ENCODE measurements around the gene RALGPS1. TPM values are rescaled to one million over a fixed set of nuclear protein-coding genes. Genes with fewer than 3 reads are reported as not detected.

RALGPS1 gene
- total and polyA plus RNA-seq, 2 donors (not counting 1 experiment from before 2014, with no cell fraction given), result 2.0 to 5.9 TPM

- no peak overlapping the region for H3K9ac ChIP-seq (ENCODE audit: insufficient read depth, low read length)
- H3K4me2 ChIP-seq (ENCODE audit: extremely low read depth, insufficient read depth, low read length), result no peak overlapping the region
- TF ChIP-seq CTCF (conservative IDR thresholded peaks at IDR 0.05 in 1 of 2, IDR thresholded peaks at IDR 0.05 in 1 of 2; ENCODE audit: low read depth in 1 of 2, low read length in 2 of 2) (no peak), EZH2 (IDR thresholded peaks at IDR 0.05; ENCODE audit: low read length, missing control alignments) (no peak)
- no peak overlapping the region for H3K27ac ChIP-seq (ENCODE audit: insufficient read depth, low read length)
- no peak overlapping the region for H2AFZ ChIP-seq (ENCODE audit: low read length)
- no peak for DNase-seq (ENCODE audit: low read depth in 2 of 2)
- no peaks in the 10 kb centered on the region for H3K79me2 ChIP-seq (ENCODE audit: control insufficient read depth, insufficient read depth, low read length)
- no peak overlapping the region for H3K4me3 ChIP-seq (replicated peaks in 1 of 4; ENCODE audit: control extremely low read depth in 1 of 4, insufficient read depth in 1 of 4, low read depth in 3 of 4, low read length in 4 of 4)
- H4K20me1 ChIP-seq (ENCODE audit: control insufficient read depth, extremely low read depth, insufficient read depth, low read length), result no peaks in the 10 kb centered on the region
- no peaks in the 10 kb centered on the region for H3K36me3 ChIP-seq (ENCODE audit: control insufficient read depth, insufficient read depth, low read length)
- no peaks in the 10 kb centered on the region for H3K9me3 ChIP-seq (ENCODE audit: control insufficient read depth, insufficient read depth, low read depth, low read length)
- H3K4me1 ChIP-seq (ENCODE audit: control insufficient read depth, extremely low read depth, insufficient read depth, low read length), result no peaks in the 10 kb centered on the region
- no peaks in the 10 kb centered on the region for H3K27me3 ChIP-seq (ENCODE audit: control insufficient read depth, insufficient read depth, low read length)
These were observed 262.6 kb downstream of the RALGPS1 start for GRCh38 chr9:127177231-127177630.

DNA sequence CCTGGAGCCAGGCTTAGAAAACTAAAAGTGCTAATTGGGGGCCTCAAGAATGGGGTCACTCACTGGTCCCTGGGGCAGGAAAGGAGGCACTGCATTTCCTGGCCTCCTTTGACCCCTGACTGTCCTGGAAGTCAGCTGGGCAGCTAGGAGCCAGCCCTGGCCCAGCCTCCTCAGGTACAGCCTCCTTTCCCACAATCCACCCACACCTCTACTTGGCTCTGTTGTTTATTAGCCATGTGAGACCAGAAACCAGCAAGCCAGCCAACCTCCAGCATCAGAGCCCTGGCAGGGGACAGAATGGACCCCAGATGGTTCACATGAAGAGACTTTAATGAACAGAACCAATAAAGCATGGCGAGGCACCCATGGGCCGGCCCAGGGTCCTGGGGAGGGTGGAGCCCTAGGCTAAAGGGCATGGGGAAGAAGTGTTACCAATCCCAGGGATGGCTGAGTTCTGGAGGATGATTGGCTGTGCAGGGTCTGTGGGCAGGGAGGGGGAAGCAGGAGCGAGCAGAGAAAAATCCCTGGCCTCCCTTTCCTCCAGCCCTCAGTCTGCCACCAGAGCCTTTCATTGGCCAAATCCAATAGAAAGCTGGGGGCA lies 263.2 kb downstream of the RALGPS1 start:
- Histone ChIP-seq H3K79me2 (ENCODE audit: control insufficient read depth, insufficient read depth, low read length) (no peaks in the 10 kb centered on the region), H3K4me1 (ENCODE audit: control insufficient read depth, extremely low read depth, insufficient read depth, low read length) (no peaks in the 10 kb centered on the region), H3K36me3 (ENCODE audit: control insufficient read depth, insufficient read depth, low read length) (no peaks in the 10 kb centered on the region), H3K4me2 (ENCODE audit: extremely low read depth, insufficient read depth, low read length) (no peak overlapping the region), H2AFZ (ENCODE audit: low read length) (no peak overlapping the region), H4K20me1 (ENCODE audit: control insufficient read depth, extremely low read depth, insufficient read depth, low read length) (no peaks in the 10 kb centered on the region), H3K9ac (ENCODE audit: insufficient read depth, low read length) (no peak overlapping the region), H3K4me3 (replicated peaks in 1 of 4; ENCODE audit: control extremely low read depth in 1 of 4, insufficient read depth in 1 of 4, low read depth in 3 of 4, low read length in 4 of 4) (no peak overlapping the region), H3K9me3 (ENCODE audit: control insufficient read depth, insufficient read depth, low read depth, low read length) (no peaks in the 10 kb centered on the region), H3K27ac (ENCODE audit: insufficient read depth, low read length) (no peak overlapping the region), H3K27me3 (ENCODE audit: control insufficient read depth, insufficient read depth, low read length) (no peaks in the 10 kb centered on the region)
- no peak for DNase-seq (ENCODE audit: low read depth in 2 of 2)
- TF ChIP-seq CTCF (conservative IDR thresholded peaks at IDR 0.05 in 1 of 2, IDR thresholded peaks at IDR 0.05 in 1 of 2; ENCODE audit: low read depth in 1 of 2, low read length in 2 of 2), result no peak

DNA sequence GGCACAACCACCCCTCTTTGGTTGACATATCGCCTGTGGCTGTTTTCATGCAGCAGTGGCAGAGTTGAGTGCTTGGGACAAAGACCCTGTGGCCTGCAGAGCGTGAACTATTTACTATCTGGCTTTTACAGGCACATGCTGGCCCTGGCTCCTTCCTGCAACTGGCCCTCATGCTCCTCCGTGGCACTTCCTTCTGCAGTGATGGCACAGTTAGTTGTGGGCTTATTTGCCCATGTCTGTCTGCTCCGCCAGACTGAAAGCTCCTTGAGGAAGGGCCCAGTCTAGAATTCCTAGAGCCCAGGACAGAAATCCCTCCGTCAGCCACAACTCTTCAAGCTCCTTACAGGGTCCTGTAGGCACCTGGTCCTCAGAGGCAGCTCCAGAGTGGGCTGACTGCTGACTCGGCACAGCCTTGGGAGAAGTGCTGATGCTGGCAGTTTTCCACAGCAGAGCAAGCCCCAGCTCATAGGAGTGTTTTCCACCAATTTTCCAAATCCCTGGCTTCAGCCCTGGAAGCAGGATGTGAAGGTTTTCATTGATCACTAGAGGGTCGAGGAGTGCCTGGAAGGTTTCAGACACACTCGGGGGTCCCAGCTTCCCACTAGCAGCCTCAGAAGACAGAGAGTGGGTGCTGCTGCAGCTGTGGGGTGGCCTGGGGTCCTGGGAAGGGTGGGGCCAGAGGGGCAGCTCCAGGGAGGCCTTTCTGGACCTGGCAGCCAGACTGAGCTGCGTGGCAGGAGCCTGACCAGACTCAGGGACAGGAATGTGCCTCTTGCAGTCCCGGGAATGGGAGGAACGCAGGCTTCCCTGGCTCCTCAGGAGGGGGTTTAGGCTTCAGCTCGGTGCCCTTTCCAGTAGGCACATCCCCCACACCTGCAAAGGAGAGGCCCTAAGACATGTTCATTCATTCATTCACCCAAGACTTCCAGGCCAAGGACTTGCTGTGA lies 264.4 kb downstream of the RALGPS1 start:
- DNase-seq (ENCODE audit: low read depth in 2 of 2), result peak in 1 of 2 donors; percentile 28
- TF ChIP-seq EZH2 (IDR thresholded peaks at IDR 0.05; ENCODE audit: low read length, missing control alignments) (no peak), CTCF (conservative IDR thresholded peaks at IDR 0.05 in 1 of 2, IDR thresholded peaks at IDR 0.05 in 1 of 2; ENCODE audit: low read depth in 1 of 2, low read length in 2 of 2) (no peak)
- peak overlapping the region; percentile 7 for H3K9ac ChIP-seq (ENCODE audit: insufficient read depth, low read length)
- H3K79me2 ChIP-seq (ENCODE audit: control insufficient read depth, insufficient read depth, low read length), result no peaks in the 10 kb centered on the region
- no peaks in the 10 kb centered on the region for H3K9me3 ChIP-seq (ENCODE audit: control insufficient read depth, insufficient read depth, low read depth, low read length)
- H3K27ac ChIP-seq (ENCODE audit: insufficient read depth, low read length), result no peak overlapping the region
- H3K4me2 ChIP-seq (ENCODE audit: extremely low read depth, insufficient read depth, low read length), result no peak overlapping the region
- H2AFZ ChIP-seq (ENCODE audit: low read length), result no peak overlapping the region
- peaks cover 9% of the 10 kb centered on the region for H3K4me1 ChIP-seq (ENCODE audit: control insufficient read depth, extremely low read depth, insufficient read depth, low read length)
- H3K36me3 ChIP-seq (ENCODE audit: control insufficient read depth, insufficient read depth, low read length), result no peaks in the 10 kb centered on the region
- H3K27me3 ChIP-seq (ENCODE audit: control insufficient read depth, insufficient read depth, low read length), result no peaks in the 10 kb centered on the region
- no peak overlapping the region for H3K4me3 ChIP-seq (replicated peaks in 1 of 4; ENCODE audit: control extremely low read depth in 1 of 4, insufficient read depth in 1 of 4, low read depth in 3 of 4, low read length in 4 of 4)
- no peaks in the 10 kb centered on the region for H4K20me1 ChIP-seq (ENCODE audit: control insufficient read depth, extremely low read depth, insufficient read depth, low read length)

Measured in fibroblast of lung (primary cell).